DND-41 (cell line): Measurements from ENCODE around the gene PCDHGA9.

Experiments
- CTCF ChIP-seq: IDR thresholded peaks from 2 replicates; pipeline ENCODE4 v1.5.1; 2012; ENCODE audit warnings: borderline replicate concordance, low read length, moderate library complexity, mild to moderate bottlenecking; ENCODE audit not compliant: poor library complexity, severe bottlenecking; ENCODE audit errors: extremely low read depth
- EZH2 ChIP-seq: IDR thresholded peaks from 3 replicates; pipeline ENCODE4 v1.6.1; 2012; ENCODE audit warnings: borderline replicate concordance, low read depth, mild to moderate bottlenecking, moderate library complexity, low read length, inconsistent platforms; ENCODE audit not compliant: severe bottlenecking

- no peak for TF ChIP-seq CTCF
- no peak for TF ChIP-seq EZH2
These were observed 27.9 kb downstream of the PCDHGA9 start, which contains the start of gene PCDHGA12 for GRCh38 chr5:141430332-141431113.
